GM19438 (cell line): ENCODE measurements around the gene HSPA12B.
"Not testable (repeated sequence)": the region's sequence is repeated elsewhere in the genome, so short reads cannot be mapped to it uniquely, and the experiment has no call there.

Experiments used
- ATAC-seq: cut with Tn5 transposase; IDR thresholded peaks from one replicate; pipeline ENCODE4 v1.9.1; 2021; ENCODE audit warnings: low read depth; ENCODE audit not compliant: unreplicated experiment

The HSPA12B gene

DNA sequence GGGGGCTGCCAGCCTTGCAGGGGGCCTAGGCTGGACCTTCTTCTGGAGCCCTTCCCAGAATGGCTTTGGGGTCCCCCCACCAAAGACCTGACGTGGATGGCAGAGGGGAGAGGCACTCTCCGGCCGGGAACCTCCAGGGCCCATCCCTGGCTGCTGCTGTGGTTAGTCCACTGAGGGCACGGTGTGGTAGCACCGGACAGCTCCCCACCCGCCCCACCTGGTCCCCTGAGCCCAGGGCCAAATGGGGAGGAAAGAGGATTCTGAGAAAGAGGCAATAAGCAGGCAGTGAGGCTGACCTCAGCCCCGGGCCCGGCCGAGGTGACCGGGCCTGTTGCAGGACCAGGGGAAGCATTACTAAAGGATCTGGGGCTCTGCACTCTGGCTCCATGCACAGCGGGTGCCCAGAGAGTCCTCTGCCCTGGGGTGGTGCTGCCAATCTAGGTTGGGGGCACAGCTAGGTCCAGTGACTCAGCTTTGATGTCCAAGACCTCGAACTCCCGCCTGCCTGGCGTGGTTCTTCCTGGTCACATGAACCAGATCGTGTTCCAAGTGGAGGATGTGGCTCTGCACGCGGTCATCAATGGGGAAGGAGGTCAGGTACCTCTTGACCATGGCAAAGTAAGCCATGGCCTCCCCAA, 51.9 kb downstream of the HSPA12B start:
- ATAC-seq = no peak

DNA sequence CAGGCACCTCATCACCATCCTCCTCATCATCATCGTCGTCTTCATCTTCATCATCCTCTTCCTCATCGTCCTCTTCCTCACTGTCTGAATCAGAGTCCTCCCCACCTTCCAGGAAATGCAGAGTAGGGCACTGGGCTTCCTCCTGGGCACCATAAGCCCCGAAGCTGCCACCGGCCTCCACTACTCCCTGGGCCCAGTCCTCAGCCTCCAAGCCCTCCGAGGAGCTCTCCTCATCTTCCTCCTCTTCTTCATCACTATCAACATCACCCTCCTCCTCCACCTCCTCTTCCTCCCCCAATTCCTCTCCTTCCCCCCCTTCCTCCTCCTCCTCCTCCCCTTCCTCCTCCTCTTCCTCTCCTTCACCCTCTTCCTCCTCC, 52.4 kb downstream of the HSPA12B start:
- ATAC-seq = no peak

DNA sequence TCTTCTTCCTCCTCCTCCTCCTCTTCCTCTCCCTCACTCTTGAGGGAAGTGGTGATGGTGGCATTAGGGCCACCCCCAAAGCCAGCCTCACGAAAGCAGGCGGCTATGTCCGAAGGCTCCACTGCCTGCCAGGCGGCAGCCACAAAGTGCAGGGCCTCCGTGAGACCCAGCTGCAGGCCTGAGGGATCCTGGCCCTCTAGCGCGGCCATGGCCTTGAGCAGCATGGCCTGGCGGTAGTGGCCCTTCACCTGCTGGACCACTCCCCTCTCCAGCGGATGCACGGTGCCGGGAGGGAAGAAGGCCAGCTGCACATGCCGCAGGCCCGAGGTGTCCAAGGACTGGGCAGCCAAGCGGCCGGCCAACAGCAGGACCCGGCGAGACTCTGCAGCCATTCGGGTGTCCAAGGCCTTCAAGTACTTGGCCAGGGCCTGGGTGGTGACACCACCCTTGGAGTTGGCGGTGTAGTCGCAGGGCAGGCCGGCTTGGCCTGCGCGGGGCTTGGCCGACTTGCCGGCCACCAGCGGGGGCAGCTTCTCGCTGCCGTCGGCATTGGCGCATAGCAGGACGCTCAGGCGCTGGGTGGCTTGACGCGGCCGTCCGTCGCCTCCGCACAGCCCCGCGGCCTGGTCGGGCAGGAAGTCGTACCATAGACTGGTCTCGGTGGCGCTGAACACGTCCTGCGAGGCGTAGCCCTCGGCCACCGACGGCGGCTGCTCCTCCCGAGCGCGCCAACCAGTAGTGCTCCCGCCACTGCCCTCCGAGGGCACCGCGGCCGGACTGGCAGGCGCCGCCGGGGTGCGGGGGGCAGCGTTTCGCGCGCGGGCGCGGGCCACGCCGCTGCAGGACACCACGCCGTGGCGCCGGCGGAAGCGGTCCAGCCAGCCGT, 53.0 kb downstream of the HSPA12B start:
- ATAC-seq = no peak

DNA sequence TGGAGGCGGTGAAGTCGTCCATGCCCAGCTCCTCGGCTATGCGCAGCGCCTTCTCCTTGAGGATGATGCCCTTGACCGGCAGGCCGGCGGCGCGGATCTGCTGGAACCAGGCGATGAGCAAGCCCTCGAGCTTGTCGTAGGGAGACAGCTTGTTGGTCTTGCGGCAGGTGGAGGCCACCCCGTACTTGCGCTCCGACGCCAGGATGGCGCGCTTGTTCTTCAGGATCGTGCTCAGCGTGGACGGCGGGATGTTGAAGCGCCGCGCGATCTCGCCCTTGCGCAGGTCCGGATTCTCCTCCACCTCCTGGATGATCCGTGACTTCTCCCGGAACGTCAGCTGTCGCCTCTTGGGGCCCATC, 53.6 kb downstream of the HSPA12B start:
- peak; percentile 4 for ATAC-seq

DNA sequence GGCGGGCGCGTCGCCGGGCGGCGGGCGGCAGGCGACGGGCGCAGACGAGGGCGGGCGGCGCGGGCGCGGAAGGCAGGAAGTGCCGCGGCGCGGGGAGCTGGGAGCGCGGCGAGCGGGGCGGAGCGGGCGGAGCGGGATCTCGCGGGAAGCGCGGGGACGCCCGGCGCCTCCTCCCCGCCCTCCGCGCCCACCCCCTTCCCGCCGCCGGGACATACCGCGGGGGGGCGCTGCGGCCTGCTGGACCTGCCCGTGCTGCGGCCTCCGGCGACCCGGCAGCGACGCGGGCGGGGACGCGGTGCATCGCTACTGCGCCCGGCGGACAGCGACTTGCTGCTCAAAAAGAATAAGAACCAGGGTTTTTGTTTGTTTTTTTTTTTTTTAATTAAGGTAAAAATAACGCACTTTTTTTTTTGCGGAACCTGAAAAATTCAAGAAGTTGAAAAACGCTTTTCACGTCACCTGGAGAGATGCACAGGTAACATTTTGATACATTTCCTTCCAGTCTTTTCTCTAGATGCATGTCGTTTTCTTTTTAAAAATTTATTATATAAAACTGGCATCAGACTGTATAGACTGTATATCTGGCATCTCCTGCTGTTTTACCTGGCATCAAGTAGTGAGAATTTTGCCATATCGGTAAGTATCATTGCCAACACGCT, 54.3 kb downstream of the HSPA12B start, which contains the start of gene CENPB:
TSS of gene CENPB (minus strand) at position 76 of the 659 bp plus-strand sequence. CDS start 257 bp downstream, outside the sequence.
- peak; percentile 63 for ATAC-seq

DNA sequence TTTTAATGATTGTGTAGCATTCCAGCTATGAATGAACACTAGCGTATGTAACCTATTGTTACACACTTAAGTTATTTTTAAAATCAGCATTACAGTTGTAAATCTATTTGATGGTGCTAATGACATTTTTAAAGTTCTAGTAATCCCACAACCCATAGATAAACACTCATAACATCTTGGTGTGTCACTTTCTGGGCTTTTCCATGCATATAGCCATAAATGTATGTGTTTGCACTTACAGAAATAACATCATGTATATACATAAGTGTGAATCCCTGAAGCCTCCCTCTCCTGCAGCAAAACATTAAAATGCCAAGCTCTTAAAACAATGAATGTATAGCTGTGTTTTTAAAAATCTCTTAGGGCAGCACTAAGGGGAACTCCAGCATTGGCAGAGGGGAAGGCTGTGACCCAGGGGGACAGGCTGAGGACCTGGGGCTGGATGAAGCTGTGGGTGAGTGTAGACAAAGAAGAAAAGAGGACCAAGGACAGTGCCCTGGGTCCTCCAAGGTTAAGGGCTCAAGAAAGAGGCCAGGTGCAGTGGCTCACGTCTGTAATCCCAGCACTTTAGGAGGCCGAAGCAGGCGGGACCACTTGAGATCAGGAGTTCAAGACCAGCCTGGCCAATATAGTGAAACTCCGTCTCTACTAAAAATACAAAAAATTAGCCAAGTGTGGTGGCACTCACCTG, 55.0 kb downstream of the HSPA12B start:
- no peak for ATAC-seq

DNA sequence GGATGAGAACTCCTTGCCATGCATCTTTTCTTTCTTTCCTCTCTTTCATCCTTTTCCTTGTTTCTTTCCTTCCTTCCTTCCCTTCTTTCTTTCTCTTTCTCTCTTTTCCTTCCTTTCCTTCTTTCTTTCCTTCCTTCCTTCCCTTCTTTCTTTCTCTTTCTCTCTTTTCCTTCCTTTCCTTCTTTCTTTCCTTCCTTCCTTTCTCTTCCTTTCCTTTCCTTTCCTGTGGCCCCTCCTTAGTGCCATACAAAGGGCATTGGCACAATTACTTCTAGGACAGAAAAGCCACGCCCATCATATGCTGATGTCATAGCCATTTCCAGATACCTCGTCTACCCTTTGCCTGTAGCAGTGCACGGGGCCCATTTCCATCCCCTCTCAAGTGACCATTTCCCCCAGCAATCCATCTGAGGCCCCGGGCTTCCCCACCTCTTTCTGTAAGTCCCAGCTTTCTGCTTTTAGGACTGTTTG, 56.2 kb downstream of the HSPA12B start:
- no peak for ATAC-seq

DNA sequence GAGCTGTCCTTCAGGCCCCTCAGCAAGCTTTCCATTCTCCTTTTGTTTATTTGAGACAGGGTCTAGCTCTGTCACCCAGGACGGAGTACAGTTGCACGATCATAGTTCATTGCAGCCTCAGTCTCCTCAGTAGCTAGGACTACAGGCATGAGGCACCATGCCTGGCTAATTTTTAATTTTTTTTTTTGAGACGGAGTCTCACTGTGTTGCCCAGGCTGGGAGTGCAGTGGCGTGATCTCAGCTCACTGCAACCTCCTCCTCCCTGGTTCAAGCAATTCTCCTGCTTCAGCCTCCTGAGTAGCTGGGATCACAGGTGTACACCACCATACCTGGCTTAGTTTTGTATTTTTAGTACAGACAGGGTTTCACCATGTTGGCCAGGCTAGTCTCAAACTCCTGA, 56.7 kb downstream of the HSPA12B start:
- ATAC-seq = not testable (repeated sequence)

DNA sequence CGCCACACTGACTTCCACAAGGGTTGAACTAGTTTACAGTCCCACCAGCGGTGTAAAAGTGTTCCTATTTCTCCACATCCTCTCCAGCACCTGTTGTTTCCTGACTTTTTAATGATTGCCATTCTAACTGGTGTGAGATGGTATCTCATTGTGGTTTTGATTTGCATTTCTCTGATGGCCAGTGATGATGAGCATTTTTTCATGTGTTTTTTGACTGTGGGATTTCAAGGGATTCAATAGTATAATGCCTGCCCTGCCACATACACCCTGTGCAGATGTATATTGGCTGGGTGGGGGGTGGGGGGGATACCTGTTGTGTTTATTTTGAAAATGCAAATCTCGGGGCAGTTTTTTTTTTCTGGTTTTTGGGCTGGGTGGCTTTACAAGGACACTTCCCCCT, 61.7 kb downstream of the HSPA12B start:
- not testable (repeated sequence) for ATAC-seq

DNA sequence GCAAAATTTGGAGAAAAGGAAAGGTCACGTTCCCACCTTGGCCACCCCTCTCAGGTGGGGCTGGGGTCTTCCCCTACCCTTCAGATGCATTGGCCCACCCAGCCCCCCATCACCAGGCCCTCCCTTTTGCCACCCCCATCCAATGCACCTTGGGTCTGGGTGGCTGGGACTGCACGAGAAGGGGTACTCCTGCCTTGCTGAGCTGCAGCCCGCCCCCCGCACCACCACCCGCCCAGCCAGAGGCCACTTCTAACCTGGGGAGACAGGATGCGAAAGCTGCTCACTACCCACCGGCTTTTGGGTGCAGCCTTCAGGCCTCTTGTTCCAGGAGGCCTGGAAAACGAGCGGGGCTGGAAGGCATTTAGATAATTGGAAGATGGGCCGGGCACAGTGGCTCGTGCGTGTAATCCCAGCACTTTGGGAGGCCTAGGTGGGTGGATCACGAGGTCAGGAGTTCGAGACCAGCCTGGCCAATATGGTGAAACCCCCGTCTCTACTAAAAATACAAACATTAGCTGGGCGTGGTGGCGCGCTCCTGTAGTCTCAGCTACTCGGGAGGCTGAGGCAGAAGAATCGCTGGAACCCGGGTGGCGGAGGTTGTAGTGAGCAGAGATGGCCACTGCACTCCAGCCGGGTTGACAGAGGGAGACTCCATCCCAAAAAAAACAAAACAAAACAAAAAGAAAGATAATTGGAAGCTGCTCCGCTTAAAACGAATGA, 62.4 kb downstream of the HSPA12B start:
- ATAC-seq = no peak

DNA sequence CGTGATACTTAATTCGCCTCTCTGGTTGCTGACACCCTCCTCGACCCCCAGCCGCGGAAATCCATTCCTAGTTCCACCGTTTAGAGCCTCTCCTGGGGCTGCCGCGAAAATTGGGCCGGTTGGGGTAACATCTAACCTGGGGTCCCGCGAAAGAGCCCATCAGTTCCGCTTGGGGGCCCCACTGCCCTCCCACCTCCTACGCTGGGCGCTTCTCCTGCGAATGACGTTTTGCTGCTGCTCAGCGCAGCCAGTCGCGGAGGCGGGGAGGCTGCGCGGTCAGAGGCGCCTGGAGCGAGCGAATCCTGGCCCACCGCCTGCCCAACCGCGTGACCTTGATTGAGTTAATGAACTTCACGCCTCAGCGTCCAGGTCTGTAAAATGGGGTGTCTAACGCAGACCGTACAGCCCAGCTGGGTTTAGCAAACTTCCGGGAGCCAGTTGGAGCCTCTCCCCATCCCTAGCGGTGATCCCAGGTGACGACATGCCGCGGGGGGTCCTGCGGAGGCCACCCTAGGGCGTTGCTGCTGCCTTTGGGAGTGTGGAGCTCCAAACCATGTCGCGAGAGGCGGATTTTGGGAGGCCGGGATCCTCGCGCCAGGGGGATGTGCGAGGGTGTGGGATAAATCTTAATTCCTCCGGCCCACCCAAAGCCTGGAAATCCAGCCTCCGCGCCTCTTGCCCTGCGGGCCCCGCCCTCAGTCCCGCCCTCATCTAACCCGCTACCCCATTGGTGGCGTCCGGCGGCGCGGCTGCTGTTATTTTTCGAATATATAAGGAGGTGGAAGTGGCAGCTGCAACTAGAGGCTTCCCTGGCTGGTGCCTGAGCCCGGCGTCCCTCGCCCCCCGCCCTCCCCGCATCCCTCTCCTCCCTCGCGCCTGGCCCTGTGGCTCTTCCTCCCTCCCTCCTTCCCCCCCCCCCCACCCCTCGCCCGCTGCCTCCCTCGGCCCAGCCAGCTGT, 63.3 kb downstream of the HSPA12B start, which contains the start of gene CDC25B:
TSS of gene CDC25B (plus strand) at position 800 of the 958 bp plus-strand sequence. CDS start 222 bp downstream, outside the sequence.
- ATAC-seq = peak; percentile 66

DNA sequence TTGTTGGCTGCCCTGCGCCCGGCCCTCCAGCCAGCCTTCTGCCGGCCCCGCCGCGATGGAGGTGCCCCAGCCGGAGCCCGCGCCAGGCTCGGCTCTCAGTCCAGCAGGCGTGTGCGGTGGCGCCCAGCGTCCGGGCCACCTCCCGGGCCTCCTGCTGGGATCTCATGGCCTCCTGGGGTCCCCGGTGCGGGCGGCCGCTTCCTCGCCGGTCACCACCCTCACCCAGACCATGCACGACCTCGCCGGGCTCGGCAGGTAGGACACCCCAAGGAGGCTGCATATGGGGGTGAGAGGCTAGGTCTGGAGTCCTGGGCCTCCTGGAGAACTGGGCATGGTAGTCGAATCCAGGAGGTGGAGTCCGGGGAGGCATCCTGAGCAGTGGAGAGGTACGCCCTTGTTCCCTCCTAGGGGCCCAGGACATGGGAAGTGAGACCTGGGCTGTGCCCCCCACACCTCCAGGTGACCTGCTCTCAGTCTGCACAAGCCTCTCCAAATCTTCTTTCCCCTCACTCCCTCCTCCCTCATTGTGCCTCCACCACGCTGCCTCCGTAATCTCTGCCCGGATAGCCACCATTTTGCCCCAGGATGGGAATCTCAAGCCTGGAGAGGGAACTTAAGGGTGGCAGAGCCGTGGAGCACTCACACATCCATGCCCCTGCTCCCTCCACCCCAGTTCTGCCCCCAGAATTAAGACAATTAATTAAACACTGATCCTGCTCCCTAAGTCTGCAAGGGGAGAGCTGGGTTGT, 64.2 kb downstream of the HSPA12B start:
- ATAC-seq = no peak

DNA sequence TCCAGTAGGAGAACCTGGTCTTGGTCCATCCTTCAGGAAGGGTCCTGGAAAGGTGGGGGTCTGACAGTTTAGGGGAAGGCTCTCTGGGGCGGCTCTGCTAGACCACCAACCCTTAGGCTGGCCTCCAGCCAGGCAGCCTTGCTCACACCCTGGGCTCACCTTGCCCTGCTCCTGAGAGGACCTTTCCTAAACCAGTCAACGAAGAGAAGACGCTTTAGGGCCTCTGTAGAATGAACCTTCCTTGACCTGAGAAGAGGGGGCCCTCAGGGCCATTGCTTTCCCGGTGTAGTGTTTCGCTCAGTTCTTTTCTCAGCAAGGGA, 64.7 kb downstream of the HSPA12B start:
- no peak for ATAC-seq

DNA sequence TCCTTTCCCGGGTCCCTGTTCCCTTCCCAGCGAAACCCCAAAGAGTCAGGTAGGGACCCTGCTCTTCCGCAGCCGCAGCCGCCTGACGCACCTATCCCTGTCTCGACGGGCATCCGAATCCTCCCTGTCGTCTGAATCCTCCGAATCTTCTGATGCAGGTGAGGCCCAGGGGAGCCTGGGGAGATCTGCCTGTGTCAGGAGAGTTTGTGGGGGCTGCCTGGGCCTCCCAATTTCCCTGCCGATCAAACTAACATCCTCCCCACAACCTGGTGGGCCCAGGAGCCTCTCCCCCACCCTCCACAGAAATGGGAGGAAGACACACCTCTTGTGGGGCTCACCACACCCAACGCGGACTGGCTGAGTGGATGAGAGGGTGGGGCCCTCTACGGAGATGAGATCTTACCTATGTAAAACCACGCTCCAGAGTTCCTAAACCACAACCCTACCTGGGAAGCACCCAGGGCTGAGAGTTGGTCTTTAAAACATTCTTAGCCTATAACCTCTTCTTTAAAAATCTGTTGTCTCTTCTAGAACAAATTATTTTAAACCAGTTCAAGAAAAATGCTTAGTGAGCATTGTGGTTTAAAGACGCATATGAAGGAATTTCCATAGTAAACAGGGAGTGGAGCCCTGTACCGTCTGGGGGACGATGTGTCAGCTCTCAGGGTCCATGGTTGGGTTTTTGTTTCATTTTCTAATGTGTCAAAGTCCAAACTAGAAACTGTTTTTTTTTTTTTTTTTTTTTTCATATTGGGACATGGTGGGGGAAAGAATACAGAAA, 65.3 kb downstream of the HSPA12B start:
- no peak for ATAC-seq

DNA sequence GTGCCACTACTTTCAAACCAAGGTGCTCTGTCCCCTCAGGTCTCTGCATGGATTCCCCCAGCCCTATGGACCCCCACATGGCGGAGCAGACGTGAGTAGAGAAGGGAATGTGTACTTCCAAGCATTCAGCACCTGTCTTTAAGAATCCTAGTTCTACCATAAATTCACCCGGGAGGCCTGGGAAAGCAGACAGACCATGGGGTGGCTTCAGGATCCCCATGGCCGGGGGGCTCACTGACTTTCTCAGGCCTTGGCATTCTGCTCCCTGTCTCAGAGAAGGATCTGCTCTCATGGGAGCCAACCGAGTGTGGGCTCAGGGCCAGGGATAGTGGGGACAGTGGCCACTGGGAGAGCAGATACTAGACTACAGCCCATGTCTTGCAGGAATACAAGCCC, 65.9 kb downstream of the HSPA12B start:
- ATAC-seq = no peak

DNA sequence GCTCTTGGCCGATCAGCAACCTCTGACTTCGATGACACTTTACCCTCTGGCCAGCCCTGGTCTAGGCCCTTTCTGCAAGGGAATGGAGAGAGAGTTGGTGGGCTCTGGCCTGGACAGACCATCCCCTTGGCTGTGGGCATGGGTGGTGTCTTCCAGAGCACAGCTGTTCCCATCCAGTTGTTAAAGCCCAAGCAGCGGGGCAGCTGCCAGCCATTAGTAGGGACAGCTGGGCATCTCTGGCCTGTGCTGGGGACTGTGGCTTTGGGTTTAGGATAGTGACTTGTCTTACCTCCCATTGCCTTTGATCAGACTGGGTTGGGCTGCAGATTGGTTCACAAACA, 66.4 kb downstream of the HSPA12B start:
- ATAC-seq = no peak

DNA sequence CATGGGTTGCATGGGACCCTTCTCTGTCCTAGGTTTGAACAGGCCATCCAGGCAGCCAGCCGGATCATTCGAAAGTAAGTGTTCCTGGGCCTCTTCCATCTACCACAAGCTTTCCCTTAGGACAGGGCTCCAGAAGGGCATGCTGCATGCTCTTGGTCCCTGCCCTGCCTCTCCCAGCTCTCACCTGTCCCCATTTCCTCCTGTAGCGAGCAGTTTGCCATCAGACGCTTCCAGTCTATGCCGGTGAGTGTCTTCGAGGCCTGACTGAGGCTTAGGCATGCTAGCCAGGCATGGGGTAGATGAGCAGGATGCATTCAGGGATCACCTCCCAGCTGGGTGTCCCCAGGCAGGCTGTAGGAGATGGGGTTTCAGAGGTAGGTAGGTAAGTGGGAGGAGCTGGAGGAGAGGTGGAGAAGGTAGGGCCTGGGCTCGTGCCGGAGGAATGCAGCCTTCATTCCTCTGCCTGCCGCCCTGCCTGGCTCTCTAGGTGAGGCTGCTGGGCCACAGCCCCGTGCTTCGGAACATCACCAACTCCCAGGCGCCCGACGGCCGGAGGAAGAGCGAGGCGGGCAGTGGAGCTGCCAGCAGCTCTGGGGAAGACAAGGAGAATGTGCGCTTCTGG, 67.9 kb downstream of the HSPA12B start:
- ATAC-seq = no peak
